ENCODE results near the gene UQCRC1.

The UQCRC1 gene

GRCh38 chr3:48569400-48569799 lies 40.0 kb downstream of the UQCRC1 start:
- no peak for DNase-seq

- DNase-seq: no peak
Observed at GRCh38 chr3:48568476-48568875, 41.0 kb downstream of the UQCRC1 start.

GRCh38 chr3:48567500-48567899 lies 41.9 kb downstream of the UQCRC1 start:
- DNase-seq: no peak

GRCh38 chr3:48567090-48567489 lies 42.4 kb downstream of the UQCRC1 start:
- no peak for DNase-seq

- DNase-seq: no peak
Observed at GRCh38 chr3:48566401-48566760, 43.1 kb downstream of the UQCRC1 start.

GRCh38 chr3:48565591-48566400 lies 43.6 kb downstream of the UQCRC1 start:
- no peak for DNase-seq

- DNase-seq: no peak
Observed at GRCh38 chr3:48565186-48565585, 44.3 kb downstream of the UQCRC1 start.

- DNase-seq: no peak
Observed at GRCh38 chr3:48564667-48565066, 44.8 kb downstream of the UQCRC1 start.

GRCh38 chr3:48564022-48564421 lies 45.4 kb downstream of the UQCRC1 start:
- DNase-seq: no peak

GRCh38 chr3:48563382-48563918 lies 46.0 kb downstream of the UQCRC1 start, which contains the start of gene UCN2:
Gene UCN2, minus strand, starts transcription at chr3:48563781. Its CDS starts 657 bp downstream, at chr3:48563124.
- peak; percentile 47 for DNase-seq

- DNase-seq: no peak
Observed at GRCh38 chr3:48562367-48563095, 46.9 kb downstream of the UQCRC1 start.

GRCh38 chr3:48561045-48561736 lies 48.3 kb downstream of the UQCRC1 start:
- DNase-seq: peak; percentile 68

GRCh38 chr3:48560648-48561018 lies 48.8 kb downstream of the UQCRC1 start:
- peak; percentile 46 for DNase-seq

GRCh38 chr3:48558493-48559134 lies 50.8 kb downstream of the UQCRC1 start:
- DNase-seq: no peak

GRCh38 chr3:48556796-48557626 lies 52.4 kb downstream of the UQCRC1 start, which contains the start of gene PFKFB4:
Gene PFKFB4, minus strand, starts transcription at chr3:48556803. Its CDS starts 26 bp downstream, at chr3:48556777.
- peak; percentile 96 for DNase-seq

- DNase-seq: no peak
Observed at GRCh38 chr3:48555949-48556795, 53.3 kb downstream of the UQCRC1 start.

- DNase-seq: no peak
Observed at GRCh38 chr3:48555231-48555948, 54.1 kb downstream of the UQCRC1 start.

- DNase-seq: no peak
Observed at GRCh38 chr3:48553886-48554845, 55.3 kb downstream of the UQCRC1 start.

GRCh38 chr3:48553361-48553760 lies 56.1 kb downstream of the UQCRC1 start:
- DNase-seq: no peak

All from retina (tissue), 1 donor.